HUES6 (cell line): ENCODE data around the gene YTHDF1.

Experiments
- H3K27ac ChIP-seq: 2 replicates; pipeline ENCODE4 v1.7.0; 2013; ENCODE audit warnings: low read depth, mild to moderate bottlenecking, low read length, inconsistent platforms
- H3K27me3 ChIP-seq: 2 replicates; pipeline ENCODE4 v1.6.1; 2013; ENCODE audit warnings: low read length; ENCODE audit not compliant: control insufficient read depth, insufficient read depth
- H3K36me3 ChIP-seq: 2 replicates; pipeline ENCODE4 v1.6.1; 2013; ENCODE audit warnings: low read length; ENCODE audit not compliant: control insufficient read depth, insufficient read depth
- H3K4me1 ChIP-seq: 2 replicates; pipeline ENCODE4 v1.6.1; 2013; ENCODE audit warnings: low read length; ENCODE audit not compliant: control insufficient read depth, insufficient read depth
- H3K4me3 ChIP-seq: 2 replicates; pipeline ENCODE4 v1.5.1; 2013; ENCODE audit warnings: low read depth, low read length
- H3K9ac ChIP-seq: one replicate; pipeline ENCODE4 v1.6.1; 2013; ENCODE audit warnings: mild to moderate bottlenecking, low read length
- H3K9me3 ChIP-seq: 2 replicates; pipeline ENCODE4 v1.6.1; 2013; ENCODE audit warnings: low read depth, low read length; ENCODE audit not compliant: control insufficient read depth, insufficient read depth

YTHDF1 gene

GRCh38 chr20:63167026-63167917 is 48.7 kb downstream of the YTHDF1 start:
- Histone ChIP-seq H3K4me3 (peak overlapping the region; percentile 37), H3K27ac (no peak overlapping the region), H3K9me3 (no peaks in the 10 kb centered on the region), H3K36me3 (no peaks in the 10 kb centered on the region), H3K27me3 (peaks cover 44% of the 10 kb centered on the region), H3K9ac (no peak overlapping the region), H3K4me1 (peaks cover 5% of the 10 kb centered on the region)

- peaks cover 39% of the 10 kb centered on the region for H3K27me3 ChIP-seq
- H3K9ac ChIP-seq: no peak overlapping the region
- H3K36me3 ChIP-seq: no peaks in the 10 kb centered on the region
- no peak overlapping the region for H3K4me3 ChIP-seq
- no peaks in the 10 kb centered on the region for H3K9me3 ChIP-seq
- H3K27ac ChIP-seq: no peak overlapping the region
- H3K4me1 ChIP-seq: peaks cover 5% of the 10 kb centered on the region
Measured at GRCh38 chr20:63166193-63167020, 49.5 kb downstream of the YTHDF1 start.

GRCh38 chr20:63165356-63166192 is 50.4 kb downstream of the YTHDF1 start:
- Histone ChIP-seq H3K4me3 (no peak overlapping the region), H3K4me1 (peaks cover 5% of the 10 kb centered on the region), H3K27ac (no peak overlapping the region), H3K9ac (no peak overlapping the region), H3K9me3 (no peaks in the 10 kb centered on the region), H3K27me3 (peaks cover 30% of the 10 kb centered on the region; the same call in 1 of the 2 replicates), H3K36me3 (no peaks in the 10 kb centered on the region)

GRCh38 chr20:63164484-63165355 is 51.2 kb downstream of the YTHDF1 start:
- Histone ChIP-seq H3K27me3 (peaks cover 22% of the 10 kb centered on the region; the same call in 1 of the 2 replicates), H3K9ac (no peak overlapping the region), H3K4me1 (peaks cover 5% of the 10 kb centered on the region), H3K27ac (no peak overlapping the region), H3K9me3 (no peaks in the 10 kb centered on the region), H3K36me3 (no peaks in the 10 kb centered on the region), H3K4me3 (no peak overlapping the region)

GRCh38 chr20:63163596-63164483 is 52.1 kb downstream of the YTHDF1 start:
- peaks cover 5% of the 10 kb centered on the region for H3K4me1 ChIP-seq
- H3K4me3 ChIP-seq: no peak overlapping the region
- H3K9me3 ChIP-seq: no peaks in the 10 kb centered on the region
- no peaks in the 10 kb centered on the region for H3K36me3 ChIP-seq
- peaks cover 13% of the 10 kb centered on the region; the same call in 1 of the 2 replicates for H3K27me3 ChIP-seq
- no peak overlapping the region for H3K9ac ChIP-seq
- no peak overlapping the region for H3K27ac ChIP-seq

- no peak overlapping the region for H3K4me3 ChIP-seq
- H3K36me3 ChIP-seq: no peaks in the 10 kb centered on the region
- no peaks in the 10 kb centered on the region for H3K9me3 ChIP-seq
- no peak overlapping the region for H3K9ac ChIP-seq
- no peak overlapping the region for H3K27ac ChIP-seq
- H3K4me1 ChIP-seq: peaks cover 5% of the 10 kb centered on the region
- H3K27me3 ChIP-seq: peaks cover 6% of the 10 kb centered on the region; the same call in 1 of the 2 replicates
Measured at GRCh38 chr20:63163171-63163570, 52.8 kb downstream of the YTHDF1 start.

GRCh38 chr20:63162206-63162795 is 53.6 kb downstream of the YTHDF1 start:
- Histone ChIP-seq H3K4me3 (no peak overlapping the region), H3K9ac (no peak overlapping the region), H3K4me1 (no peaks in the 10 kb centered on the region), H3K36me3 (no peaks in the 10 kb centered on the region), H3K9me3 (no peaks in the 10 kb centered on the region), H3K27ac (no peak overlapping the region), H3K27me3 (peaks cover 6% of the 10 kb centered on the region; the same call in 1 of the 2 replicates)

- H3K4me3 ChIP-seq: no peak overlapping the region
- H3K27ac ChIP-seq: no peak overlapping the region
- H3K27me3 ChIP-seq: peaks cover 11% of the 10 kb centered on the region; the same call in 1 of the 2 replicates
- H3K4me1 ChIP-seq: no peaks in the 10 kb centered on the region
- no peak overlapping the region for H3K9ac ChIP-seq
- H3K36me3 ChIP-seq: no peaks in the 10 kb centered on the region
- no peaks in the 10 kb centered on the region for H3K9me3 ChIP-seq
Measured at GRCh38 chr20:63161176-63161651, 54.7 kb downstream of the YTHDF1 start.

GRCh38 chr20:63160641-63161175 is 55.2 kb downstream of the YTHDF1 start:
- H3K4me3 ChIP-seq: no peak overlapping the region
- H3K9me3 ChIP-seq: no peaks in the 10 kb centered on the region
- no peak overlapping the region for H3K9ac ChIP-seq
- no peaks in the 10 kb centered on the region for H3K36me3 ChIP-seq
- no peak overlapping the region for H3K27ac ChIP-seq
- no peaks in the 10 kb centered on the region for H3K4me1 ChIP-seq
- H3K27me3 ChIP-seq: peaks cover 11% of the 10 kb centered on the region; the same call in 1 of the 2 replicates
